HUES64 (cell line): ENCODE measurements around the gene NTNG1.

Source experiments
- H3K27ac ChIP-seq: 2 replicates; pipeline ENCODE4 v1.7.0; 2013; ENCODE audit warnings: low read depth, low read length, inconsistent platforms
- H3K27me3 ChIP-seq: 2 replicates; pipeline ENCODE4 v1.6.1; 2013; ENCODE audit warnings: mild to moderate bottlenecking, low read length; ENCODE audit not compliant: insufficient read depth
- H3K36me3 ChIP-seq: 2 replicates; pipeline ENCODE4 v1.6.1; 2013; ENCODE audit warnings: mild to moderate bottlenecking, low read length; ENCODE audit not compliant: insufficient read depth
- H3K4me1 ChIP-seq: 2 replicates; pipeline ENCODE4 v1.6.1; 2013; ENCODE audit warnings: mild to moderate bottlenecking, low read length, moderate library complexity; ENCODE audit not compliant: insufficient read depth
- H3K4me3 ChIP-seq: 2 replicates; pipeline ENCODE4 v1.5.1; 2013; ENCODE audit warnings: mild to moderate bottlenecking, low read length, moderate library complexity
- H3K9ac ChIP-seq: 2 replicates; pipeline ENCODE4 v1.6.1; 2013; ENCODE audit warnings: mild to moderate bottlenecking, low read depth, low read length
- H3K9me3 ChIP-seq: 2 replicates; pipeline ENCODE4 v1.6.1; 2013; ENCODE audit warnings: low read depth, low read length; ENCODE audit not compliant: insufficient read depth
- WGBS: fragments of 150-250, 120-280 bp; methylation state at CpG from one replicate; pipeline ENCODE4 v1.1.7; 2013; ENCODE audit warnings: missing lambda C conversion rate; 5-methylcytosine and 5-hydroxymethylcytosine counted together

NTNG1 gene

DNA sequence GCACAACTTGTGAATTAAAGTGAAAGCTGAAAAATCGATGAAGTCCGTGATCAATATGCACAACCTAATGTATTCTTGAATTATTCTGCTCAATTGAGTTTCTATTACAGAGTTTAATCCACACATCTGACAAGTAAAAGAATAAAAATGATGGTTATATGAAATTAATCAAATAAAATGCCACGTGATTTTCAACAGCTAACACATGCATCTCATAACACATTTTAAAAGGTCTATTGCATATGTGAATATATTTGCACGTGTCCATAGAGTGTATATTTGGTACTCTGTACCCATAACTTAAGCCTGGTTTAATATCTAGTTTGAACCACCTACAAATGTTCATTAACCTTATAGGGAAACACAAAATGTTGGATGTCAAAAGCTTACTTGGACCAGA is 266.2 kb downstream of the NTNG1 start:
- Histone ChIP-seq H3K4me1 (no peaks in the 10 kb centered on the region), H3K4me3 (no peak overlapping the region), H3K27ac (no peak overlapping the region), H3K36me3 (no peaks in the 10 kb centered on the region), H3K9ac (no peak overlapping the region), H3K27me3 (no peaks in the 10 kb centered on the region), H3K9me3 (no peaks in the 10 kb centered on the region)
- 94% methylated on average over 2 of the region's 4 CpGs for WGBS

DNA sequence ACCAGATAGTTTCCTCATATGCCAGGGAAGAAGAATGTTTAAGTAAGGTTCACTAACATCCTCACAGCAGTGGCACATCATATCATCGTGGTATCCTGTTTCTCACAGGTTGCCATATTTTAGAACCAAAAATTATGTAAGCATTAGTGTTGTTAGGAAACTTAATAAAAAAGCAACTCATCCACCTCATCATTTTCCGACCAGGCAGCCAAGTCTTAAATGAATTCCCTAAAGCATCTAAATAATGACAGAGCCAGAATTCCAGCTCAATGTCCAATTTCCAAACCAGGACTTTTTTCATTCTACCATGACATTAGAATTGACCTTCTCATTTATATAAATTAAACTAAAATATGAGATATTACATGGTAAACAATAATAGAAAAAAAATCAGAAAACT is 272.7 kb downstream of the NTNG1 start:
- Histone ChIP-seq H3K36me3 (no peaks in the 10 kb centered on the region), H3K27me3 (no peaks in the 10 kb centered on the region), H3K9me3 (no peaks in the 10 kb centered on the region), H3K4me3 (no peak overlapping the region), H3K27ac (no peak overlapping the region), H3K4me1 (no peaks in the 10 kb centered on the region), H3K9ac (no peak overlapping the region)
- 92% methylated on average over 1 of the region's 2 CpGs for WGBS

DNA sequence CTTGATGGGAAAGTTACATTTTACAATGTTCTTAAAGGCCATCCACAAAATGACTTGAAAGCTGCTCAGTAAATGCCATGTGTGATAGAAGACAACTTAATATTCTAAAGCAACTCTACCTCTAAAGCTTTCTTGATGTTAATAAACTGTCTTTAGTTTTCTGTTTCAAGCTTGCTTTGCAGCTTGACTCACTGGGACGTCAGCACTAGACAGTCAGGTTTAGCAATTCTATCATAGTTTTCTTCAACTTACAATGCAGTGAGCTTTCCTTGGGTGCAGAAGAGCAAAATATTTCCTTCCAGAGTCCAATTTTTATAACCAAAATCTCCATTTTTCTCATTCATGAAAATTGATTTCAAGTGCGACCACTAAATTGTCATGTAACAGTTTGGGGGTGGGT is 273.1 kb downstream of the NTNG1 start:
- no peaks in the 10 kb centered on the region for H3K9me3 ChIP-seq
- peaks cover 3% of the 10 kb centered on the region; the same call in 1 of the 2 replicates for H3K4me1 ChIP-seq
- 97% methylated on average over 2 of the region's 2 CpGs for WGBS
- no peak overlapping the region for H3K4me3 ChIP-seq
- H3K27ac ChIP-seq = no peak overlapping the region
- H3K27me3 ChIP-seq = no peaks in the 10 kb centered on the region
- no peak overlapping the region for H3K9ac ChIP-seq
- no peaks in the 10 kb centered on the region for H3K36me3 ChIP-seq

DNA sequence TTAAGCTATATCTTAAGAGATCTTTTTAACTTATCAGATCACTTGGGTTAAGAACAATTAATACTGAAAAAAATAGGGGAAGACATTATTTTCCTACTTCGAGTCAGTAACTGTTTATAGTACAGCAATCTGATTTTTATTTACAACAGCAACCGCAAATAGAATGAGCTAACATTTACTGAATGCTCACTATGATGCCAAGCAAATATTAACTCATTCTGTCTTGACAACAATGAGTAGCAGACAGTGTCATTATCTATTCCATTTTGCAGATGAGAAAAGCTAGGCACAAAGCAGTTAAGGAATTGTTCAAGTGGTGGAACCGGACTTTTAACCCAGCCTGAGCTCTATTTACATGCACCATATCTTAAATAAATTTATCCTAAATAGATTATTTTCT is 273.7 kb downstream of the NTNG1 start:
- Histone ChIP-seq H3K27ac (no peak overlapping the region), H3K9ac (no peak overlapping the region), H3K4me3 (no peak overlapping the region), H3K36me3 (no peaks in the 10 kb centered on the region), H3K27me3 (no peaks in the 10 kb centered on the region), H3K4me1 (peaks cover 9% of the 10 kb centered on the region; the same call in 1 of the 2 replicates), H3K9me3 (no peaks in the 10 kb centered on the region)
- WGBS = 85% methylated on average over 3 of the region's 3 CpGs

- 91% methylated on average over 4 of the region's 4 CpGs for WGBS
- no peak overlapping the region for H3K27ac ChIP-seq
- no peak overlapping the region for H3K4me3 ChIP-seq
- H3K27me3 ChIP-seq = no peaks in the 10 kb centered on the region
- H3K4me1 ChIP-seq = peaks cover 14% of the 10 kb centered on the region; the same call in 1 of the 2 replicates
- no peaks in the 10 kb centered on the region for H3K36me3 ChIP-seq
- no peaks in the 10 kb centered on the region for H3K9me3 ChIP-seq
- no peak overlapping the region for H3K9ac ChIP-seq
Observed at GRCh38 chr1:107415241-107415640, 274.4 kb downstream of the NTNG1 start.

DNA sequence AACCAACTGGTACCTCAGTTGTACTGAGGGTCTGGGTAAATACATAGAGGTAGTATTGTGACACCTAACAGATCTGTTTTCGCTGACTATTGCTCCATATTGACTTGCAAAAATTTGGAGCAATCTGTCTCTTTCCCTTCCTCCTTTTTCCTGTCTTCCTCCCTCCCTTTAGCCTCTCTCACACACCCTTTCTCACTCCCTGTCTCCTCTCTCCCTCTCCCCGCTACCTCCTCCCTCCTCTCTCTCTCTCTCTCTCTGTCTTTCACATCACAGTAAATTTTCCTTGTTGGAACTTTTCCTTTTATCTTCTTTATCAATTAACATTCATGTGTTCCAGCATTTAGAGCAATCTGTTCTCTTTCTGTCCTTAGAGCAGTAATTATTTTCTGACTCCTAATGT is 278.2 kb downstream of the NTNG1 start:
- 78% methylated on average over 2 of the region's 2 CpGs for WGBS
- peaks cover 24% of the 10 kb centered on the region for H3K4me1 ChIP-seq

DNA sequence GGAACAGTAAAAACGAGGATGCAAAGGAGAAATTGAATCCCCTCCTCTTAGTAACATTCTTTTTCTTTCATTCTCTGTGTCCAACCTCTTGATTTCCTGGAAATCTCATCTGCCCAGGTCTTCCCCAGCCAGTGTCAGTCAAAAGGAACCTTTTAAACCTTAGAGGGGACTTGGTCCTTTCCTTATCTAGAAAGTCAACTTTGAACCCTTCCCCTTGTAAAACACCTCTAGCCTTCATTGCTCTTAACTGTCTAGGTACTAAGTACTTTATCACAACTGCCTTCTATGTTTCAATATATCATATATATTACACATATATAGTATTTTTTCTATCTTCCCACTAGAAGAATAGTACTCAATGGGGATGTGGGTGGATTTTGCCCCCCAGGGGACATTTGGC is 282.1 kb downstream of the NTNG1 start:
- no peaks in the 10 kb centered on the region for H3K9me3 ChIP-seq
- H3K9ac ChIP-seq = no peak overlapping the region
- H3K27ac ChIP-seq = no peak overlapping the region
- no peak overlapping the region for H3K4me3 ChIP-seq
- no peaks in the 10 kb centered on the region for H3K27me3 ChIP-seq
- WGBS = 94% methylated on average over 1 of the region's 1 CpG
- no peaks in the 10 kb centered on the region for H3K36me3 ChIP-seq
- H3K4me1 ChIP-seq = peaks cover 24% of the 10 kb centered on the region

More for the DNA sequence above, 278.2 kb downstream of the NTNG1 start:
- Histone ChIP-seq H3K27ac (no peak overlapping the region), H3K36me3 (no peaks in the 10 kb centered on the region), H3K9me3 (no peaks in the 10 kb centered on the region), H3K9ac (no peak overlapping the region), H3K4me3 (no peak overlapping the region), H3K27me3 (no peaks in the 10 kb centered on the region)

DNA sequence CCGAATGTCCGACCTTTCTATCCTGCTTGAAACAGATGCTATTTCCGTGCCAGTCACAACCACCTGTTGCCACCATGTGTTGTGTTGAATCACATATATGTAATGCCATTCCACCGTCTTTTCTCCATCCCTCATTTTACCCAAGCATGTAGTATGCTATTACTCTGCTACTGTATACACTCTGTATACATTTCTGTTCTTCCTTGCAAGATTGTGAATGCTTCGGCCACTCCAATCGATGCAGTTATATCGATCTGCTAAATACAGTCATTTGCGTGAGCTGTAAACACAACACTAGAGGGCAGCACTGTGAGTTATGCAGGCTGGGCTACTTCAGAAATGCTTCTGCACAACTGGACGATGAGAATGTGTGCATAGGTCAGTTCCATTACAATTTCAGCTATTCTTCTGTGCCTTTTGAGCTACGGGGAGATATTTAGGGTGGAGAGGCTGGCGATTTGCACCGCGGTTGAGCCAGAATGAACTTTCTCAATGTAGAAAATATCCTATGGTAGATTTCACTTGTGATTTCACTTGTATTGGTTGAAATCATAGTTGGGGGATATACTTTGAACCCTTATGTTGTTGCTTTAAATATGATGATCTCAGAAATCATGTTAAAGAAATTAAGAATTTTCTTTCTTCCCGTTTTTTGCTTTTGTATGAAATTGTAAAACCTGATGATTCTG is 289.8 kb downstream of the NTNG1 start:
- Histone ChIP-seq H3K36me3 (no peaks in the 10 kb centered on the region), H3K4me3 (no peak overlapping the region), H3K9ac (no peak overlapping the region), H3K27ac (no peak overlapping the region), H3K9me3 (no peaks in the 10 kb centered on the region), H3K4me1 (peaks cover 35% of the 10 kb centered on the region), H3K27me3 (no peaks in the 10 kb centered on the region)
- WGBS = 89% methylated on average over 13 of the region's 14 CpGs

DNA sequence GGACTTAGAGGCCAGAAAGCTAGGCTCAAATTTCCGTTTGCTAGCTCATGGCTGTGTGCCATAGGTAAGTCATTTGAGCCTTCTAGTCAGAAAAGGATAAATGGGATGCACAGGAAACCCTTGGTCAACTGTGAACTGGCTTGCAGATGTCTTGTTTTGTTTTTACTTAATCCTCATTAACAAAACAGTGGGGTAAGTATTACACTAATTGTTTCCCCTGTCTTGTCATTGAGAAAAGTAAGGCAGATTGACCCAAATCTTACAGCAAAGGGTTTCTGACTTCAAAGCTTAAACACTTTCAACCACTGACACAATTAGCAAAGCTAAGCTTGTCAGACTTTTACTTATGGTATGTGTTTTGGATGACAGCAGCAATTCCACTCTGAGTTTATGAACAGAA is 291.3 kb downstream of the NTNG1 start:
- peak overlapping the region; percentile 73; the same call in 1 of the 2 replicates for H3K27ac ChIP-seq
- no peak overlapping the region for H3K9ac ChIP-seq
- H3K9me3 ChIP-seq = no peaks in the 10 kb centered on the region
- H3K4me1 ChIP-seq = peaks cover 35% of the 10 kb centered on the region
- WGBS = 24% methylated on average over 1 of the region's 1 CpG
- no peaks in the 10 kb centered on the region for H3K27me3 ChIP-seq
- H3K36me3 ChIP-seq = no peaks in the 10 kb centered on the region
- no peak overlapping the region for H3K4me3 ChIP-seq

DNA sequence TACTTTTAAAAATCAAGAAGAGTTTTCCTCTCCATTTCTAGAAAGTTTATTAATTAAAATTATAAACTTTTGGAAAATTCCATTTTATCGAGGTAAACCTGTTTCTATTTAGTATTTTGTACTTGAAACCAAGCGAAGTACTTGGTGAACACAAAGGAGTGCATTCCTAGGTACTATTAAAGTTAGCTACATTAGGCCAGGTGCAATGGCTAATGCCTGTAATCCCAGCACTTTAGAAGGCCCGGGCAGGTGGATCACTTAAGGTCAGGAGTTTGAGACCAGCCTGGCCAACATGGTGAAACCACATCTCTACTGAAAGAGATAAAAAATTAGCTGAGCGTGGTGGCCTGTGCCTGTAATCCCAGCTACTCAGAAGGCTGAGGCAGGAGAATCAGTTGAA is 292.2 kb downstream of the NTNG1 start:
- Histone ChIP-seq H3K36me3 (no peaks in the 10 kb centered on the region), H3K4me3 (no peak overlapping the region), H3K27ac (no peak overlapping the region), H3K9ac (no peak overlapping the region), H3K27me3 (no peaks in the 10 kb centered on the region), H3K9me3 (no peaks in the 10 kb centered on the region), H3K4me1 (peaks cover 35% of the 10 kb centered on the region)
- WGBS = 91% methylated on average over 4 of the region's 4 CpGs

GRCh38 chr1:107433635-107434360 is 293.0 kb downstream of the NTNG1 start:
- 72% methylated on average over 3 of the region's 4 CpGs for WGBS
- H3K9ac ChIP-seq = no peak overlapping the region
- H3K27me3 ChIP-seq = no peaks in the 10 kb centered on the region
- H3K9me3 ChIP-seq = no peaks in the 10 kb centered on the region
- H3K27ac ChIP-seq = no peak overlapping the region
- peaks cover 35% of the 10 kb centered on the region for H3K4me1 ChIP-seq
- no peaks in the 10 kb centered on the region for H3K36me3 ChIP-seq
- no peak overlapping the region for H3K4me3 ChIP-seq
